CD14-positive monocyte (primary cell): ENCODE data around the gene PRSS33. TPM values are rescaled to one million over a fixed set of nuclear protein-coding genes. Genes with fewer than 3 reads are reported as not detected.

Source experiments
- DNase-seq, 3 donors: peaks; one replicate each; pipeline ENCODE4 v3.0.0-alpha.2; 2011 to 2022
- H2AFZ ChIP-seq: 2 replicates; pipeline ENCODE4 v1.6.0; 2012; ENCODE audit warnings: mild to moderate bottlenecking, low read depth, low read length, inconsistent platforms; ENCODE audit not compliant: insufficient read depth, poor library complexity, severe bottlenecking
- H3K27ac ChIP-seq, 2 donors: 1 replicate in 1 of 2; 2 replicates in 1 of 2; pipeline ENCODE4 v1.5.1; 2012 to 2013; ENCODE audit warnings: low read length in 2 of 2, control low read depth in 1 of 2, inconsistent platforms in 1 of 2, low read depth in 1 of 2, mild to moderate bottlenecking in 1 of 2
- H3K27me3 ChIP-seq, 2 donors: one replicate each; pipeline versions ENCODE4 v1.6.0 to v1.6.1; 2011 to 2013; ENCODE audit warnings: low read length in 2 of 2; ENCODE audit not compliant: control insufficient read depth in 2 of 2, insufficient read depth in 2 of 2
- H3K36me3 ChIP-seq, 2 donors: replicated peaks in 1 of 2; 1 replicate in 1 of 2; 2 replicates in 1 of 2; pipeline versions ENCODE4 v1.5.1 to v1.6.1; 2012 to 2013; ENCODE audit warnings: low read length in 2 of 2, control low read depth in 1 of 2, inconsistent platforms in 1 of 2, mild to moderate bottlenecking in 1 of 2; ENCODE audit not compliant: insufficient read depth in 2 of 2, control insufficient read depth in 1 of 2
- H3K4me1 ChIP-seq, 2 donors: 1 replicate in 1 of 2; 2 replicates in 1 of 2; pipeline versions ENCODE4 v1.5.1 to v1.6.1; 2012 to 2013; ENCODE audit warnings: low read length in 2 of 2, control low read depth in 1 of 2, inconsistent platforms in 1 of 2, mild to moderate bottlenecking in 1 of 2, moderate library complexity in 1 of 2; ENCODE audit not compliant: insufficient read depth in 2 of 2, control insufficient read depth in 1 of 2
- H3K4me2 ChIP-seq: replicated peaks from 2 replicates; pipeline ENCODE3; 2012; ENCODE audit warnings: low read length, moderate library complexity, mild to moderate bottlenecking; ENCODE audit not compliant: poor library complexity, severe bottlenecking; ENCODE audit errors: extremely low read depth
- H3K4me3 ChIP-seq, 3 experiments: fragments of 200-600 bp in 1 of 3; sonication (generic) in 1 of 3; replicated peaks in 1 of 3; 1 replicate in 2 of 3; 2 replicates in 1 of 3; pipeline ENCODE4 v1.5.1; 2011 to 2013; ENCODE audit warnings: low read length in 3 of 3, mild to moderate bottlenecking in 3 of 3, control low read depth in 2 of 3, low read depth in 2 of 3, inconsistent platforms in 1 of 3, moderate library complexity in 1 of 3
- H3K79me2 ChIP-seq: 2 replicates; pipeline ENCODE4 v1.6.0; 2012; ENCODE audit warnings: mild to moderate bottlenecking, control low read depth, inconsistent platforms, low read length, moderate library complexity; ENCODE audit not compliant: insufficient read depth
- H3K9ac ChIP-seq: 2 replicates; pipeline ENCODE4 v1.6.0; 2017; ENCODE audit warnings: low read length, mild to moderate bottlenecking; ENCODE audit not compliant: insufficient read depth, poor library complexity, severe bottlenecking
- H3K9me3 ChIP-seq, 2 donors: replicated peaks in 1 of 2; 1 replicate in 1 of 2; 2 replicates in 1 of 2; pipeline versions ENCODE4 v1.5.1 to v1.6.1; 2012 to 2013; ENCODE audit warnings: low read length in 2 of 2, control low read depth in 1 of 2; ENCODE audit not compliant: control insufficient read depth in 1 of 2, insufficient read depth in 1 of 2
- H4K20me1 ChIP-seq: 2 replicates; pipeline ENCODE4 v1.6.0; 2012; ENCODE audit warnings: mild to moderate bottlenecking, low read length, control low read depth, moderate library complexity; ENCODE audit not compliant: insufficient read depth
- H3K27ac Mint-ChIP-seq, 7 donors: one replicate each; pipeline ENCODE4 v1.8.0; 2020; ENCODE audit warnings: mild to moderate bottlenecking in 7 of 7, mixed read lengths in 7 of 7, moderate library complexity in 6 of 7, inconsistent platforms in 2 of 7
- H3K27me3 Mint-ChIP-seq, 3 donors: one replicate each; pipeline ENCODE4 v1.8.0; 2021 to 2022; ENCODE audit warnings: low read depth in 3 of 3, mild to moderate bottlenecking in 3 of 3, mixed read lengths in 3 of 3, moderate library complexity in 3 of 3, inconsistent platforms in 1 of 3
- H3K36me3 Mint-ChIP-seq, 2 donors: one replicate each; pipeline ENCODE4 v1.8.0; 2020; ENCODE audit warnings: mixed read lengths in 2 of 2, inconsistent platforms in 1 of 2, mild to moderate bottlenecking in 1 of 2
- H3K4me1 Mint-ChIP-seq: one replicate; pipeline ENCODE4 v1.8.0; 2020; ENCODE audit warnings: mild to moderate bottlenecking, mixed read lengths
- H3K4me3 Mint-ChIP-seq, 2 donors: one replicate each; pipeline ENCODE4 v1.8.0; 2020; ENCODE audit warnings: mild to moderate bottlenecking in 2 of 2, mixed read lengths in 2 of 2, moderate library complexity in 1 of 2
- H3K9me3 Mint-ChIP-seq, 7 donors: one replicate each; pipeline ENCODE4 v1.8.0; 2020 to 2022; ENCODE audit warnings: mixed read lengths in 7 of 7, mild to moderate bottlenecking in 6 of 7, moderate library complexity in 6 of 7, inconsistent platforms in 2 of 7
- CTCF ChIP-seq: fragments of 200-600 bp; IDR thresholded peaks from one replicate; pipeline ENCODE4 v1.8.0; 2022; ENCODE audit warnings: antibody characterized with exemption, mild to moderate bottlenecking
- WGBS: methylation state at CpG from one replicate; pipeline ENCODE4 v1.1.5; 2013; ENCODE audit warnings: missing lambda C conversion rate; ENCODE audit not compliant: insufficient coverage; 5-methylcytosine and 5-hydroxymethylcytosine counted together
- intact Hi-C, 2 donors: fragments of 100-400 bp; cut with micrococcal nuclease; formaldehyde crosslinking; loops; one replicate each; pipeline versions ENCODE4 v1.15.0 to v1.15.1; 2023
- polyA plus RNA-seq, 3 donors: library from polyadenylated mRNA; depleted of rRNA in 1 of 3; unstranded in 2 of 3; stranded (reverse) in 1 of 3; fragments of 300-500 nt in 2 of 3; fragments of >200 nt in 1 of 3; fragmentation: Illumina TruSeq in 2 of 3; gene quantifications; 1 replicate in 2 of 3; 2 replicates in 1 of 3; pipeline ENCODE4 v1.2.3, GENCODE V29; 2012 to 2021

The PRSS33 gene
- polyA plus RNA-seq, 3 donors: 0.05 TPM; not detected in 2

- H3K27me3 ChIP-seq: peaks cover 6 to 41% of the 10 kb centered on the region in 2 donors
- no peaks in the 10 kb centered on the region for H3K79me2 ChIP-seq
- H3K27me3 Mint-ChIP-seq: peaks cover 30 to 68% (median 46%) of the 10 kb centered on the region in 3 donors
- peak overlapping the region; percentile 69 for H3K9ac ChIP-seq
- no peak for DNase-seq
- H3K9me3 Mint-ChIP-seq: peaks cover 0 to 2% (median 0%) of the 10 kb centered on the region in 7 donors
- TF ChIP-seq CTCF: no peak
- H3K27ac ChIP-seq: no peak overlapping the region
- 56% methylated on average over 13 of the region's 15 CpGs for WGBS
- intact Hi-C loops: loop anchor here (5.0 kb wide), 1 partner anchor 38 kb away; no protein-coding TSS in a partner anchor
- H3K27ac Mint-ChIP-seq: peak overlapping the region in 1 of 7 donors; percentile 70
- H3K36me3 ChIP-seq: no peaks in the 10 kb centered on the region
- H2AFZ ChIP-seq: peak overlapping the region; percentile 92
- no peaks in the 10 kb centered on the region for H4K20me1 ChIP-seq
- H3K4me1 ChIP-seq: peaks cover 17 to 22% of the 10 kb centered on the region in 2 donors
- H3K4me1 Mint-ChIP-seq: peaks cover 17% of the 10 kb centered on the region
- H3K4me3 ChIP-seq: peak overlapping the region in 1 of 3 experiments; percentile 78
- H3K36me3 Mint-ChIP-seq: peaks cover 0 to 4% of the 10 kb centered on the region in 2 donors
- no peaks in the 10 kb centered on the region for H3K9me3 ChIP-seq
- peak overlapping the region; percentile 87 for H3K4me2 ChIP-seq
- peak overlapping the region; percentile 77 to 91 for H3K4me3 Mint-ChIP-seq
These were observed 2.8 kb downstream of the PRSS33 start for GRCh38 chr16:2784358-2785100.

GRCh38 chr16:2783581-2784357 lies 3.6 kb downstream of the PRSS33 start:
- no peak for TF ChIP-seq CTCF
- Mint-ChIP-seq H3K36me3 (peaks cover 3 to 4% of the 10 kb centered on the region in 2 donors), H3K4me1 (peaks cover 20% of the 10 kb centered on the region), H3K27ac (no peak overlapping the region), H3K27me3 (peaks cover 23 to 60% (median 43%) of the 10 kb centered on the region in 3 donors), H3K9me3 (peaks cover 0 to 2% (median 0%) of the 10 kb centered on the region in 7 donors), H3K4me3 (peak overlapping the region in 1 of 2 donors; percentile 91)
- intact Hi-C loops: loop anchor here in 1 of 2 donors (5.0 kb wide), 1 partner anchor 39 kb away; no protein-coding TSS in a partner anchor
- WGBS: 97% methylated on average over 8 of the region's 15 CpGs
- H3K27me3 ChIP-seq: peaks cover 6 to 35% of the 10 kb centered on the region in 2 donors
- H3K4me2 ChIP-seq: no peak overlapping the region
- H3K4me3 ChIP-seq: no peak overlapping the region
- no peak for DNase-seq
- no peaks in the 10 kb centered on the region for H3K79me2 ChIP-seq
- no peaks in the 10 kb centered on the region for H3K9me3 ChIP-seq
- no peaks in the 10 kb centered on the region for H3K36me3 ChIP-seq
- peaks cover 20 to 23% of the 10 kb centered on the region in 2 donors for H3K4me1 ChIP-seq
- no peaks in the 10 kb centered on the region for H4K20me1 ChIP-seq
- no peak overlapping the region for H3K27ac ChIP-seq
- H3K9ac ChIP-seq: no peak overlapping the region
- H2AFZ ChIP-seq: no peak overlapping the region
